Measurements from ENCODE around the gene NKD1.

DNA sequence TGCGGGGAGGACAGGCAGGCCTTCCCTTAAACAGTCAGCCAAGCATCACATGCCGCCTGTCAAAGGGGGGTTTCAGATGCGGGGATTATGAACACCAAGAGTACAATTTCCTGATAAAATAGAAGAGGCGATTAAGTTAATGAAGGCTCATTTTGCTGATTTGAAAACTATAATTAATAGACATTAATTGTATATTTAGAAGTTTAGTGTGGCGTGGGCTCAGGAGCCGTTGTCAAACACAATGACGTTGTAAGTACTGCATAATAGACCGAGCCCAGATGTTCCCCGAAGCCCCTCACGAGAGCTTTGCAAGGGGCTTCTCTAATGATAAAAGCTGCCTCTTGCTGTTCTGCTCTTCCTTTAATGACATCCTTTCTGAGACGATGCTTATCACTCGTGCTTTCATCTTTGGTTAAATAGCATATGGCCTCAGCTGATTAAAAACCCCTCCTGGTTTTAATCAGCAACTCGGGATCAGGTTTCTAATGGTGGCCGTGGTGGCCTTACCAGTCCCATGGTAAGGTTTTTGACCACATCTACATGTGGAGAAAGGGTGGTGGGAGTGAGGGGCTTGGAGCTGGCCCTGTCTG is 104.7 kb downstream of the NKD1 start:
- TF ChIP-seq CTCF (IDR thresholded peaks at IDR 0.05) (no peak), POLR2A (IDR thresholded peaks at IDR 0.05) (no peak)
